Heart left ventricle (tissue), 16 donors: Measurements from ENCODE around the gene GPR156. TPM values are rescaled to one million over a fixed set of nuclear protein-coding genes. Genes with fewer than 3 reads are reported as not detected.

ENCODE experiments used
- ATAC-seq, 4 donors: fragments of 200-7000 bp; cut with Tn5 transposase; one replicate each; pipeline ENCODE4 v1.9.1; 2020 to 2022; ENCODE audit warnings: moderate library complexity in 4 of 4, mild to moderate bottlenecking in 3 of 4, moderate number of reproducible peaks in 1 of 4
- DNase-seq, 5 donors: peaks; one replicate each; pipeline ENCODE4 v3.0.0-alpha.2; 2020
- H3K27ac ChIP-seq, 12 donors: fragments of 200-600 bp; sonication (generic) in 4 of 12; one replicate each; pipeline versions ENCODE4 v1.5.0 to v1.8.0; 2016 to 2022; ENCODE audit warnings: mild to moderate bottlenecking in 2 of 12
- H3K27me3 ChIP-seq, 9 donors: fragments of 200-600 bp; sonication (generic) in 2 of 9; one replicate each; pipeline versions ENCODE4 v1.5.1 to v1.8.0; 2016 to 2022; ENCODE audit warnings: mild to moderate bottlenecking in 3 of 9
- H3K36me3 ChIP-seq, 9 donors: fragments of 200-600 bp; sonication (generic) in 2 of 9; one replicate each; pipeline versions ENCODE4 v1.5.0 to v1.8.0; 2018 to 2022; ENCODE audit warnings: mild to moderate bottlenecking in 2 of 9
- H3K4me1 ChIP-seq, 12 donors: fragments of 200-600 bp; sonication (generic) in 4 of 12; one replicate each; pipeline versions ENCODE4 v1.5.0 to v1.8.0; 2016 to 2022; ENCODE audit warnings: mild to moderate bottlenecking in 3 of 12
- H3K4me3 ChIP-seq, 12 donors: fragments of 200-600 bp; sonication (generic) in 4 of 12; one replicate each; pipeline versions ENCODE4 v1.5.0 to v1.8.0; 2017 to 2022; ENCODE audit warnings: mild to moderate bottlenecking in 9 of 12, moderate library complexity in 4 of 12
- H3K9me3 ChIP-seq, 12 donors: fragments of 200-600 bp; sonication (generic) in 4 of 12; one replicate each; pipeline versions ENCODE4 v1.5.0 to v1.8.0; 2016 to 2022; ENCODE audit warnings: mild to moderate bottlenecking in 1 of 12
- POLR2A ChIP-seq, 2 donors: fragments of 450-650 bp; IDR thresholded peaks; one replicate each; pipeline ENCODE4 v1.6.1; 2017; ENCODE audit warnings: antibody characterized with exemption in 2 of 2, mild to moderate bottlenecking in 2 of 2, moderate library complexity in 2 of 2
- WGBS, 4 donors: extraction: QIAGEN DNeasy Blood & Tissue Kit in 2 of 4; methylation state at CpG; one replicate each; pipeline versions ENCODE4 v1.1.5 to v1.1.7; 2013 to 2018; 5-methylcytosine and 5-hydroxymethylcytosine counted together
- intact Hi-C, 10 donors: fragments of 100-400 bp; cut with DNase I; formaldehyde crosslinking; loops; one replicate each; pipeline versions ENCODE4 v1.11.1 to v1.14.2; 2022
- polyA plus RNA-seq, 2 donors: library from polyadenylated mRNA; stranded (reverse); fragments of 200-250 nt; gene quantifications; one replicate each; pipeline ENCODE4 v1.2.3, GENCODE V29; 2013
- total RNA-seq, 9 donors: library from RNA; depleted of rRNA in 2 of 9; stranded (reverse); fragments of >200 nt in 2 of 9; fragmentation: NEBNext Ultra II Directional in 3 of 9; extraction: Animal tissue kit (Norgen Biotek cat#: 25700) in 3 of 9; gene quantifications; one replicate each; pipeline versions ENCODE4 v1.1.0 to v1.2.4, GENCODE V29; 2016 to 2023
- TF ChIP-seq, protein P1 (sequence below), 12 donors: fragments of 200-600 bp; sonication (generic) in 4 of 12; IDR thresholded peaks; one replicate each; pipeline versions ENCODE4 v1.5.0 to v1.8.0; 2018 to 2022; ENCODE audit warnings: antibody characterized with exemption in 12 of 12, mild to moderate bottlenecking in 5 of 12
- donor health status: ischemic (EF 13 %, LVEDD 7.1; RV severe dilation, severe dysfunction).
- donor health status: healthy with polysubstance abuse.
- donor health status: DM: no; HTN: yes; CAD: no.
- donor health status: DM: no; HTN: no; CAD: no.
- donor health status: ischemic (EF 25% LVEDD 6.9; RV normal size, moderate dysfunction).
- donor health status: ischemic (EF 25% LVEDD 5.7; RV mildly dilated, moderate dysfunction).
- donor health status: healthy.
- donor health status: DM: yes; HTN: yes; CAD: no.
- donor health status: ischemic (EF 35%, LVEDD 5.7; RV mildly dilated, moderate dysfunction).
- donor health status: nonischemic (EF 11% LVEDD 7.7; RV severe dilation, severe dysfunction).
- donor health status: DM: yes; HTN: yes; CAD: no.
- donor health status: PGD.
- donor health status: ischemic (EF 29% LVEDD 5.4; RV normal size, mild dysfunction).
- donor health status: nonischemic (EF 23%, LVEDD 6.1; RV moderate dilation, normal function).

GPR156 gene
- total and polyA plus RNA-seq, 11 donors: 0.06 to 0.24 (median 0.12) TPM; not detected in 5

DNA sequence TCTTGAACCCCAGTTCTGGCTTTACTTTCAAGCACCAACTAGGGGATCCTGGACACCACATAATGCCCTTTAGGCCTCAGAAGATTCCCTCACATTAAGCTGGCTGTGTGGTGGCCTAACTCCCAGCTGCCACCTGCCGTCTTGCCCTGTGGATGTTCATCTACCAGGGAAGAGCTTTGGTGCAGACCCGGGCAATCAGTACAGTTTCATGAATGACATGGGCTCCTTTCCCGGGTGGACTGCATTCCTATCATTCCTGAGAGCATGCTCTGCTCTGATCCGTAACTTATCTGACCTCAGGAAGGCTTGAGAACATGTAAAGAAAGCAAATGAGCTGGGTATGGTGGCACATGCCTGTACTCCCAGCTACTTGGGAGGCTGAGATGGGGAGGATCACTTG is 140.8 kb downstream of the GPR156 start:
- intact Hi-C loops: loop anchor here in 3 of 10 donors (2.0 to 10.0 kb wide), 3 partner anchors 47 to 251 kb away; partner anchors contain the start of gene GSK3B (in 1 of the 3)
- Histone ChIP-seq H3K4me1 (peaks cover 0 to 21% (median 12%) of the 10 kb centered on the region in 12 donors), H3K27me3 (no peaks in the 10 kb centered on the region), H3K4me3 (no peak overlapping the region), H3K9me3 (no peaks in the 10 kb centered on the region), H3K27ac (no peak overlapping the region), H3K36me3 (no peaks in the 10 kb centered on the region)
- no peak for TF ChIP-seq POLR2A (IDR thresholded peaks at IDR 0.05)
- TF ChIP-seq, protein P1, sequence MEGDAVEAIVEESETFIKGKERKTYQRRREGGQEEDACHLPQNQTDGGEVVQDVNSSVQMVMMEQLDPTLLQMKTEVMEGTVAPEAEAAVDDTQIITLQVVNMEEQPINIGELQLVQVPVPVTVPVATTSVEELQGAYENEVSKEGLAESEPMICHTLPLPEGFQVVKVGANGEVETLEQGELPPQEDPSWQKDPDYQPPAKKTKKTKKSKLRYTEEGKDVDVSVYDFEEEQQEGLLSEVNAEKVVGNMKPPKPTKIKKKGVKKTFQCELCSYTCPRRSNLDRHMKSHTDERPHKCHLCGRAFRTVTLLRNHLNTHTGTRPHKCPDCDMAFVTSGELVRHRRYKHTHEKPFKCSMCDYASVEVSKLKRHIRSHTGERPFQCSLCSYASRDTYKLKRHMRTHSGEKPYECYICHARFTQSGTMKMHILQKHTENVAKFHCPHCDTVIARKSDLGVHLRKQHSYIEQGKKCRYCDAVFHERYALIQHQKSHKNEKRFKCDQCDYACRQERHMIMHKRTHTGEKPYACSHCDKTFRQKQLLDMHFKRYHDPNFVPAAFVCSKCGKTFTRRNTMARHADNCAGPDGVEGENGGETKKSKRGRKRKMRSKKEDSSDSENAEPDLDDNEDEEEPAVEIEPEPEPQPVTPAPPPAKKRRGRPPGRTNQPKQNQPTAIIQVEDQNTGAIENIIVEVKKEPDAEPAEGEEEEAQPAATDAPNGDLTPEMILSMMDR (IDR thresholded peaks at IDR 0.05): peak in 6 of 12 donors; percentile 13 to 29 (median 18)
- 36 to 51% (median 41%) methylated on average over 4 of the region's 4 CpGs for WGBS, 4 donors
- ATAC-seq (peak in 3 of 4 donors; percentile 43 to 62 (median 50)), DNase-seq (no peak)

DNA sequence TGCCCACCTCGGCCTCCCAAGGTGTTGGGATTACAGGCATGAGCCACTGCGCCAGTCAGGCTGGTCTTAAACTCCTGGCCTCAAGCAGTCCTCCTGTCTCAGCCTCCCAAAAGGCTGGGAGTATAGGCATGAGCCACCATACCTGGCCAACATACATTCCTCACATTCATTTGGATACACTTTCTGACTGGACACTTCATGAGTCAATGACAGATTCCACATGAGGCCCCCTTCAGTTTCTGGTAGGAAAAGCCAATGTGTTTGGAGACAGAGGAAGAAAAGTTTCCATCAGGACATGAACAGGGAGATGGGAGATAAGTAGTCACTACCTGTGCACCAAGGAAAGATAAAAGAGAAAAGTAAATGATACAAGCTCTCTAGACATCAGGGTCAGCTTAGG is 141.3 kb downstream of the GPR156 start:
- DNase-seq (no peak), ATAC-seq (no peak)
- Histone ChIP-seq H3K36me3 (no peaks in the 10 kb centered on the region), H3K27ac (no peak overlapping the region), H3K9me3 (no peaks in the 10 kb centered on the region), H3K4me1 (peaks cover 0 to 19% (median 12%) of the 10 kb centered on the region in 12 donors), H3K4me3 (no peak overlapping the region), H3K27me3 (no peaks in the 10 kb centered on the region)
- 96 to 100% (median 99%) methylated on average over 2 of the region's 2 CpGs for WGBS, 4 donors
- intact Hi-C loops: loop anchor here in 3 of 10 donors (2.0 to 10.0 kb wide), 3 partner anchors 47 to 251 kb away; partner anchors contain the start of gene GSK3B (in 1 of the 3)
- TF ChIP-seq POLR2A (IDR thresholded peaks at IDR 0.05): no peak
- TF ChIP-seq, protein P1 (IDR thresholded peaks at IDR 0.05): no peak

DNA sequence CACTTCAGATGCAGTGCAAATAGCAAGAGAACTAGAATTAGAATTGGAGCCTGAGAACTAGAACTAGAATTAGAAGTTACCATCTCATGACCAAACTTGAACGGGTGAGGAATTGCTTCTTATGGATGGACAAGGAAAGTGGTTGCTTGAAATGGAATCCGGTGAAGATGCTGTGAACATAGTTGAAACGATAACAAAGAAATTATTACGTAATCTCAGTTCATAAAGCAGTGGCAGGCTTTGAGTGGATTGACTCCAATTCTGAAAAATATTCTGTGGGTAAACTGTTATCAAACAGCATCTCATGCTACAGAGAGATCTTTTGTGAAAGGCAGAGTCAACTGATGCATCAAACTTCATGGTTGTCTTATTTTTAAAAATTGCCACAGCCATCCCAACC is 142.8 kb downstream of the GPR156 start:
- Histone ChIP-seq H3K27ac (no peak overlapping the region), H3K4me3 (no peak overlapping the region), H3K27me3 (no peaks in the 10 kb centered on the region), H3K36me3 (no peaks in the 10 kb centered on the region), H3K9me3 (no peaks in the 10 kb centered on the region), H3K4me1 (peaks cover 0 to 5% (median 2%) of the 10 kb centered on the region in 12 donors)
- ATAC-seq: no peak
- WGBS, 4 donors: 82 to 92% (median 91%) methylated on average over 4 of the region's 4 CpGs
- intact Hi-C loops: loop anchor here in 1 of 10 donors (10.0 kb wide), 1 partner anchor 47 kb away; the partner anchor contains the start of gene GSK3B
- TF ChIP-seq, protein P1 (IDR thresholded peaks at IDR 0.05): no peak
- no peak for TF ChIP-seq POLR2A (IDR thresholded peaks at IDR 0.05)
- DNase-seq: no peak

DNA sequence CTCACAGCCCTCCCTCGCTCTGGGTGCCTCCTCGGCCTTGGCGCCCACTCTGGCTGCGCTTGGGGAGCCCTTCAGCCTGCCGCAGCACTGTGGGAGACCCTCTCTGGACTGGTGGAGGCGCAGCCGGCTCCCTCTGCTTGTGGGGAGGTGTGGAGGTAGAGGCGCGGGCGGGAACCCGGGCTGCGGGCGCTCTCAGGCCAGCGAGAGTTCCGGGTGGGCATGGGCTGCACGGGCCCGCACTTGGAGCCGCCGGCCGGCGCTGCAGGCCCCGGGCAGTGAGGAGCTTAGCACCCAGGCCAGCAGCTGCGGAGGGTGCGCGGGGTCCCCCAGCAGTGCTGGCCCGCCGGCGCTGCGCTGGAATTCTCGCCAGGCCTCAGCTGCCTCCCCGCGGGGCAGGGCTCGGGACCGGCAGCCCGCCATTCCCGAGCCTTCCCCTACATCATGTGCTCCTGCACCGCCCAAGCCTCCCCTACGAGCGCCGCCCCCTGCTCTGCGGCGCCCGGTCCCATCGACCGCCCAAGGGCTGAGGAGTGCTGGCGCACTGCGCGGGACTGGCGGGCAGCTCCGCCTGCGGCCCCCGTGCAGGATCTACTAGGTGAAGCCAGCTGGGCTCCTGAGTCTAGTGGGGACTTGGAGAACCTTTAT is 144.8 kb downstream of the GPR156 start:
- DNase-seq (no peak), ATAC-seq (no peak)
- no peak for TF ChIP-seq POLR2A (IDR thresholded peaks at IDR 0.05)
- TF ChIP-seq, protein P1 (IDR thresholded peaks at IDR 0.05): no peak
- WGBS, 4 donors: 97 to 98% (median 97%) methylated on average over 50 to 52 of the region's 52 CpGs
- intact Hi-C loops: loop anchor here in 1 of 10 donors (10.0 kb wide), 1 partner anchor 45 kb away; the partner anchor contains the start of gene GSK3B
- Histone ChIP-seq H3K4me1 (no peaks in the 10 kb centered on the region), H3K4me3 (no peak overlapping the region), H3K27ac (no peak overlapping the region), H3K36me3 (no peaks in the 10 kb centered on the region), H3K9me3 (no peaks in the 10 kb centered on the region), H3K27me3 (no peaks in the 10 kb centered on the region)
